ENCODE data around the gene IGSF21. TPM values are rescaled to one million over a fixed set of nuclear protein-coding genes. Genes with fewer than 3 reads are reported as not detected.
"Not testable (repeated sequence)": the region's sequence is repeated elsewhere in the genome, so short reads cannot be mapped to it uniquely, and the experiment has no call there.

Gene IGSF21
- total and polyA plus RNA-seq, 2 donors from 2014 or later, result 1.4 to 6.6 TPM

DNA sequence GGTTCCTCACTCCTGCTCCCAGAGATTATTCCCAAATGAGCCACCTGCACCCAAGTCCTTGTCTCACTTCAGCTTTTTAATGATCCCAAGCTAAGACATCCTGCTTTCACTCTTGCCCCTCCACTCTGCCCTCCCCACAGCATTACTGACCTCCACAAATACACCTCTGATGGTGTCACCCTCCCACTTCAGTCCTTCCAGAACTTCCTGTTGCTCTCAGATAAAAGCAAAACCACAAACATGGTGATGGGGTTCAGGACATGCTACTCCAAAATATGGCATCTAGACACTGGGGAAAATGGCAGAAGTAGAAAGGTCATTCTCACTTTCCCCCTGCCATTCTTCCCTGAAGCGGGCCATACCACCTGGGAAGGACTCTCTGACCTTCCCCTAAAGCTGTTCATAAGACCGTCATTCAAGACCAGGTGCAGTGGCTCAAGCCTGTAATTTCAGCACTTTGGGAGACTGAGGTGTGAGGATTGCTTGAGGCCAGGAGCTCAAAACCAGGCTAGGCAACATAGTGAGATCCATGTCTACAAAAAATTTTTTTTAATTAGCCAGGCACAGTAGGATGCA lies 307.4 kb downstream of the IGSF21 start:
- no peaks in the 10 kb centered on the region for H3K4me1 ChIP-seq (ENCODE audit: control insufficient read depth in 2 of 3, insufficient read depth in 2 of 3, low read depth in 1 of 3, low read length in 3 of 3)
- no peaks in the 10 kb centered on the region for H3K27me3 ChIP-seq (ENCODE audit: control insufficient read depth, insufficient read depth, low read length)
- no peak overlapping the region for H3K4me3 ChIP-seq (ENCODE audit: low read length in 3 of 3)
- DNase-seq, result no peak
- TF ChIP-seq, protein P1, sequence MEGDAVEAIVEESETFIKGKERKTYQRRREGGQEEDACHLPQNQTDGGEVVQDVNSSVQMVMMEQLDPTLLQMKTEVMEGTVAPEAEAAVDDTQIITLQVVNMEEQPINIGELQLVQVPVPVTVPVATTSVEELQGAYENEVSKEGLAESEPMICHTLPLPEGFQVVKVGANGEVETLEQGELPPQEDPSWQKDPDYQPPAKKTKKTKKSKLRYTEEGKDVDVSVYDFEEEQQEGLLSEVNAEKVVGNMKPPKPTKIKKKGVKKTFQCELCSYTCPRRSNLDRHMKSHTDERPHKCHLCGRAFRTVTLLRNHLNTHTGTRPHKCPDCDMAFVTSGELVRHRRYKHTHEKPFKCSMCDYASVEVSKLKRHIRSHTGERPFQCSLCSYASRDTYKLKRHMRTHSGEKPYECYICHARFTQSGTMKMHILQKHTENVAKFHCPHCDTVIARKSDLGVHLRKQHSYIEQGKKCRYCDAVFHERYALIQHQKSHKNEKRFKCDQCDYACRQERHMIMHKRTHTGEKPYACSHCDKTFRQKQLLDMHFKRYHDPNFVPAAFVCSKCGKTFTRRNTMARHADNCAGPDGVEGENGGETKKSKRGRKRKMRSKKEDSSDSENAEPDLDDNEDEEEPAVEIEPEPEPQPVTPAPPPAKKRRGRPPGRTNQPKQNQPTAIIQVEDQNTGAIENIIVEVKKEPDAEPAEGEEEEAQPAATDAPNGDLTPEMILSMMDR (IDR thresholded peaks at IDR 0.05; ENCODE audit: borderline replicate concordance, extremely low read depth, insufficient read depth), result no peak
- intact Hi-C loops (cut with DNase I), result no loop called here
- no peak overlapping the region for H3K27ac ChIP-seq (ENCODE audit: low read depth in 2 of 2, low read length in 2 of 2)
- H3K9ac ChIP-seq (ENCODE audit: low read length in 3 of 3), result no peak overlapping the region
- peaks cover 0 to 16% (median 0%) of the 10 kb centered on the region in 3 donors for H3K9me3 ChIP-seq (ENCODE audit: control insufficient read depth in 2 of 3, insufficient read depth in 1 of 3, low read length in 3 of 3)
- no peak for FAIRE-seq
- no peaks in the 10 kb centered on the region for H3K36me3 ChIP-seq (ENCODE audit: control insufficient read depth in 2 of 3, insufficient read depth in 3 of 3, low read length in 3 of 3)

DNA sequence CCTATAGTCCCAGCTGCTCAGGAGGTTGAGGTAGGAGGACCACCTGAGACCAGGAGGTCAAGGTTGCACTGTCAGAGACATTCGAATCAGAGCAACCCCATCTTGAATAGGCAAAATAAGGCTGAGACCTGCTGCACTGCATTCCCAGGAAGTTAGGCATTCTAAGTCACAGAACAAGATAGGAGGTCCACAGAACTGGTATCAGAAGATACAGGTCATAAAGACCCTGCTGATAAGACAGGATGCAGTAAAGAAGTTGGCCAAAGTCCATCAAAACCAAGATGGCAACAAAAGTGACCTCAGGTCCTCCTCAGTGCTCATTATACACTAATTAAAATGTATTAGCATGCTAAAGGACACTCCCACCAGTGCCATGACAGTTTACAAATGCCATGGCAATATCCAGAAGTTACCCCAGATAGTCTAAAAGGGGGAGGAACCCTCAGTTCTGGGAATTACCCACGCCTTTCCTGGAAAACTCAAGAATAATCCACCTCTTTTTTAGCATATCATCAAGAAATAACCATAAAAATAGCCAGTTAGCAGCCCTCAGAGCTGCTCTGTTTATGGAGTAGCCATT lies 307.9 kb downstream of the IGSF21 start:
- peaks cover 0 to 16% (median 0%) of the 10 kb centered on the region in 3 donors for H3K9me3 ChIP-seq (ENCODE audit: control insufficient read depth in 2 of 3, insufficient read depth in 1 of 3, low read length in 3 of 3)
- no peak for FAIRE-seq
- no peaks in the 10 kb centered on the region for H3K27me3 ChIP-seq (ENCODE audit: control insufficient read depth, insufficient read depth, low read length)
- no peaks in the 10 kb centered on the region for H3K4me1 ChIP-seq (ENCODE audit: control insufficient read depth in 2 of 3, insufficient read depth in 2 of 3, low read depth in 1 of 3, low read length in 3 of 3)
- no peak overlapping the region for H3K4me3 ChIP-seq (ENCODE audit: low read length in 3 of 3)
- H3K36me3 ChIP-seq (ENCODE audit: control insufficient read depth in 2 of 3, insufficient read depth in 3 of 3, low read length in 3 of 3), result no peaks in the 10 kb centered on the region
- no peak for DNase-seq
- intact Hi-C loops (cut with DNase I), result no loop called here
- H3K27ac ChIP-seq (ENCODE audit: low read depth in 2 of 2, low read length in 2 of 2), result no peak overlapping the region
- TF ChIP-seq, protein P1 (IDR thresholded peaks at IDR 0.05; ENCODE audit: borderline replicate concordance, extremely low read depth, insufficient read depth), result no peak
- H3K9ac ChIP-seq (ENCODE audit: low read length in 3 of 3), result no peak overlapping the region

DNA sequence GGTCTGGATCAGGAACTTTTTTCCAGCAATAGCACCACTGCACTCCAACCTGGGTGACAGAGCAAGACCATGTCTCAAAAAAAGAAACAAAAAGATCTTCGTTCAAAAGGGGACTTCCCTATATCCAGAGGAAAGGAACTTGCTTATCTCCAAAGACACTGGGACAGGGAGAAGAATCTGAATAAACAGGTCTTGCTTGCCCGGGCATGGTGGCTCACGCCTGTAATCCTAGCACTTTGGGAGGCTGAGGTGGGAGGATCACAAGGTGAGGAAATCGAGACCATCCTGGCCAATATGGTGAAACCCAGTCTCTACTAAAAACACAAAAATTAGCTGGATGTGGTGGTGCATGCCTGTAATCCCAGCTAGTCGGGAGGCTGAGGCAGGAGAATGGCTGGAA lies 308.5 kb downstream of the IGSF21 start:
- H3K4me3 ChIP-seq (ENCODE audit: low read length in 3 of 3); H3K27me3 ChIP-seq (ENCODE audit: control insufficient read depth, insufficient read depth, low read length); FAIRE-seq; DNase-seq; H3K9ac ChIP-seq (ENCODE audit: low read length in 3 of 3); H3K27ac ChIP-seq (ENCODE audit: low read depth in 2 of 2, low read length in 2 of 2); H3K36me3 ChIP-seq (ENCODE audit: control insufficient read depth in 2 of 3, insufficient read depth in 3 of 3, low read length in 3 of 3); H3K4me1 ChIP-seq (ENCODE audit: control insufficient read depth in 2 of 3, insufficient read depth in 2 of 3, low read depth in 1 of 3, low read length in 3 of 3); intact Hi-C loops (cut with DNase I): not testable (repeated sequence)
- peaks cover 0 to 13% (median 0%) of the 10 kb centered on the region in 3 donors for H3K9me3 ChIP-seq (ENCODE audit: control insufficient read depth in 2 of 3, insufficient read depth in 1 of 3, low read length in 3 of 3)

DNA sequence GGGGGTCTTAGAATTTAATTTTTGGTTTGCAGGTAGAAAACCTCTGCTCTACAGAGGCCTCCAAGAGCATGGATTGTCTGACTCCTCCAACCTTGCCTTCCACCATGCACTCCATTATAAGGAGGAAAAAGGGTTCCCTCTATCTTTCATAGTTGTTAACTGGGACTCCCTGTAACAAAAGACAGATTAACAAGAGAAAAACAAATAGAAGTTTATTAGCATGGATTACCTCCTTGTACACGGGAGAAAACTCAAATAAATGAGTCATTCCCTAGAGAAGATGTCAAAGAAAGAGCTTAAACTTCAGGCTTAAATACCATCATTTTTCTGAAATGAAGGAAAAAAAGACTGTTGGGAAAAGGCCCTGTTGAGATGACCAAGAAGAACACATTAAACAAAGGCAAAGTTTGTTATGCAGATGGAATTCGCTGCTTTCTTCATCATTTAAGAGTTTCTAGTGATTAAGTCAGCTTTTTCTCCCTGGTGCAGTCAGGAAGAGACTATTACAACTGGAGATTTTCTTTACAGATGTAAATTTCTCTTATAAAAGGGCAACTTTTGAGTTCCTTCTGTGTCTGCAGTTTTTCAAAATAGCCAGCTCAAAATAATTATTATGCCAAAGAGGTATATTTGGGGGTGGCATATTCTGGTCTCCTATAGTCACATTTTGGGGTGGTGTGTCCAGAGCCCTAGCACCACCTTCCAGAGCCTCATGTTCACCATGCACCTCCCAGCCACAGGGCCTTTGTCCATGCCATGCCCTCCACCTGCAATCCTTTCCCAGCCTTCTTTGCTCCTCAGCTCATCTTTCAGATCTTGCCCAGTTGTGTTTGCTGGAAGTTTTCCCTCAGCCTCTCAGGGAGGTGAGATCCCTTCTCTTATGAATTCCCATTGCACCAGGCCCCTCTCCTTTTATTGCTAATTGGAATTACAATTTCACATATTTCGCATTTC lies 310.0 kb downstream of the IGSF21 start:
- no peaks in the 10 kb centered on the region for H3K36me3 ChIP-seq (ENCODE audit: control insufficient read depth in 2 of 3, insufficient read depth in 3 of 3, low read length in 3 of 3)
- H3K9ac ChIP-seq (ENCODE audit: low read length in 3 of 3), result no peak overlapping the region
- intact Hi-C loops (cut with DNase I), result no loop called here
- FAIRE-seq (no peak), DNase-seq (no peak)
- no peaks in the 10 kb centered on the region for H3K9me3 ChIP-seq (ENCODE audit: control insufficient read depth in 2 of 3, insufficient read depth in 1 of 3, low read length in 3 of 3)
- TF ChIP-seq, protein P1 (IDR thresholded peaks at IDR 0.05; ENCODE audit: borderline replicate concordance, extremely low read depth, insufficient read depth), result no peak
- H3K27ac ChIP-seq (ENCODE audit: low read depth in 2 of 2, low read length in 2 of 2), result no peak overlapping the region
- H3K4me3 ChIP-seq (ENCODE audit: low read length in 3 of 3), result no peak overlapping the region
- H3K4me1 ChIP-seq (ENCODE audit: control insufficient read depth in 2 of 3, insufficient read depth in 2 of 3, low read depth in 1 of 3, low read length in 3 of 3), result no peaks in the 10 kb centered on the region
- H3K27me3 ChIP-seq (ENCODE audit: control insufficient read depth, insufficient read depth, low read length), result no peaks in the 10 kb centered on the region
